ENCODE data around the gene TFB2M. TPM values are rescaled to one million over a fixed set of nuclear protein-coding genes. Genes with fewer than 3 reads are reported as not detected.
"Not testable (repeated sequence)": the region's sequence is repeated elsewhere in the genome, so short reads cannot be mapped to it uniquely, and the experiment has no call there.

Gene TFB2M
- total and polyA plus RNA-seq, 9 donors: 7.1 to 9.8 (median 9.0) TPM

GRCh38 chr1:246564839-246565750 is 966 bp downstream of the TFB2M start:
- Histone ChIP-seq H3K27ac (peak overlapping the region; percentile 50 to 60), H3K4me1 (ENCODE audit: insufficient read depth) (peaks cover 7% of the 10 kb centered on the region), H3K36me3 (no peaks in the 10 kb centered on the region), H3K27me3 (no peaks in the 10 kb centered on the region), H3K9me3 (no peaks in the 10 kb centered on the region), H3K4me3 (peak overlapping the region; percentile 63)
- 15 to 29% (median 19%) methylated on average over 33 of the region's 33 CpGs for WGBS, 3 donors
- TF ChIP-seq, protein P1, sequence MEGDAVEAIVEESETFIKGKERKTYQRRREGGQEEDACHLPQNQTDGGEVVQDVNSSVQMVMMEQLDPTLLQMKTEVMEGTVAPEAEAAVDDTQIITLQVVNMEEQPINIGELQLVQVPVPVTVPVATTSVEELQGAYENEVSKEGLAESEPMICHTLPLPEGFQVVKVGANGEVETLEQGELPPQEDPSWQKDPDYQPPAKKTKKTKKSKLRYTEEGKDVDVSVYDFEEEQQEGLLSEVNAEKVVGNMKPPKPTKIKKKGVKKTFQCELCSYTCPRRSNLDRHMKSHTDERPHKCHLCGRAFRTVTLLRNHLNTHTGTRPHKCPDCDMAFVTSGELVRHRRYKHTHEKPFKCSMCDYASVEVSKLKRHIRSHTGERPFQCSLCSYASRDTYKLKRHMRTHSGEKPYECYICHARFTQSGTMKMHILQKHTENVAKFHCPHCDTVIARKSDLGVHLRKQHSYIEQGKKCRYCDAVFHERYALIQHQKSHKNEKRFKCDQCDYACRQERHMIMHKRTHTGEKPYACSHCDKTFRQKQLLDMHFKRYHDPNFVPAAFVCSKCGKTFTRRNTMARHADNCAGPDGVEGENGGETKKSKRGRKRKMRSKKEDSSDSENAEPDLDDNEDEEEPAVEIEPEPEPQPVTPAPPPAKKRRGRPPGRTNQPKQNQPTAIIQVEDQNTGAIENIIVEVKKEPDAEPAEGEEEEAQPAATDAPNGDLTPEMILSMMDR (IDR thresholded peaks at IDR 0.05): no peak
- TF ChIP-seq POLR2A (IDR thresholded peaks at IDR 0.05) (no peak), EP300 (IDR thresholded peaks at IDR 0.05) (no peak)
- DNase-seq: peak in 1 of 5 donors; percentile 41
- intact Hi-C loops (cut with DNase I): loop anchor here in 3 of 4 donors (5.0 to 10.0 kb wide), 3 partner anchors 130 to 1730 kb away; partner anchors contain the start of gene COX20 (in 1 of the 3)

DNA sequence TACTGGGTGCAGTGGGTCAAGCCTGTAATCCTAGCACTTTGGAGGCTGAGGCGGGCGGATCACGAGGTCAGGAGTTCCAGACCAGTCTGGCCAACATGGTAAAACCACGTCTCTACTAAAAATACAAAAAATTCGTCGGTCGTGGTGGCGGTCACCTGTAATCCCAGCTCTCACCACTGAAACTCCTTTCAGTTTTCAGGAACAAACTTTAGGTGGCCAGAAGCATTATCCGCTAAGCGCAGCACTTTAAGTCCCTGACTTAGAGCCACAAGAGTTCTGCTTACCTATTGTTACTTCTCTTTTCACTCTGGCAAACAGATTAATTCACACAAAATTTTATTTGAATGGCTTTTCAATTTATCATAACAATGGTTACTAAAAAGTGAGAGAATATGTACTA is 5.2 kb downstream of the TFB2M start:
- not testable (repeated sequence) for H3K4me1 ChIP-seq (ENCODE audit: insufficient read depth); H3K9me3 ChIP-seq; H3K36me3 ChIP-seq; DNase-seq; H3K27ac ChIP-seq; H3K27me3 ChIP-seq; H3K4me3 ChIP-seq
- WGBS, 3 donors: 85 to 87% (median 87%) methylated on average over 10 of the region's 10 CpGs
- intact Hi-C loops (cut with DNase I): loop anchor here in 2 of 4 donors (10.0 kb wide), 2 partner anchors 134 to 1726 kb away; partner anchors contain the start of gene COX20 (in 1 of the 2)

DNA sequence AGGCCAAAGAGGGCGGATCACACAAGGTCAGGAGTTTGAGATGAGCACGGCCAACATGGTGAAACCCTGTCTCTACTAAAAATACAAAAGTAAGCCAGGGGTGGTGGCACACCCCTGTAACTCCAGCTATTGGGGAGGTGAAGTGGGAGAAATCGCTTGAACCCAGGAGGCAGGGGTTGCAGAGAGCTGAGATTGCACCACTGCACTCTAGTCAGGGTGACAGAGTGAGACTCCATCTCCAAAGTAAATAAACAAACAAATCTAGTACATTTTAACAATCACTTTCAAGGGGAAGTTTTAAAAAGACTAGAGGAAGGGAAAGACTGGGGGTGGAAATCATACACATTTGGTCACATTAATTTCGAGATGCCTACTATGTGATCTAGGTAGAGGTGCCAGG is 6.8 kb downstream of the TFB2M start:
- 95% methylated on average over 4 of the region's 4 CpGs for WGBS, 3 donors

DNA sequence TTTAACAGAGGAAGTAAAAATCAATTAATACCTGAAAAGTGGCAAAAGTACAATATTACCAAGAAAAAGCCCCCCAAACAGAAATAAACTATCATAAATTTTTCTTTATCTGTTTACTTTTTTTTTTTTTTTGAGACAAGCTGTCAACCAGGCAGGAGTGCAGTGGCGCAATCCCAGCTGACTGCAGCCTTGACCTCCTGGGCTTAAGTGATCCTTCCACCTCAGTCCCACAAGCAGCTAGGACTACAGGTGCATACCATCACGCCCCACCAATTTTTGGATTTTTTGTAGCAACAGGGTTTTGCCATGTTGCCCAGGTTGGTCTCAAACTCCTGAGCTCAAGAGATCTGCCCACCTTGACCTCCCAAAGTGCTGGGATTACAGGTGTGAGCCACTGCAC is 8.0 kb downstream of the TFB2M start:
- TF ChIP-seq, protein P1 (IDR thresholded peaks at IDR 0.05): no peak
- no peak for TF ChIP-seq POLR2A (IDR thresholded peaks at IDR 0.05)
- no peak for TF ChIP-seq EP300 (IDR thresholded peaks at IDR 0.05)
- no peak for DNase-seq
- Histone ChIP-seq H3K9me3 (no peaks in the 10 kb centered on the region), H3K4me3 (no peak overlapping the region), H3K36me3 (no peaks in the 10 kb centered on the region), H3K27me3 (no peaks in the 10 kb centered on the region), H3K27ac (no peak overlapping the region), H3K4me1 (ENCODE audit: insufficient read depth) (no peaks in the 10 kb centered on the region)
- WGBS, 3 donors: 93 to 95% (median 94%) methylated on average over 2 of the region's 2 CpGs
- intact Hi-C loops (cut with DNase I): no loop called here

More for the DNA sequence above, 6.8 kb downstream of the TFB2M start:
- Histone ChIP-seq H3K27ac (no peak overlapping the region), H3K9me3 (no peaks in the 10 kb centered on the region), H3K36me3 (no peaks in the 10 kb centered on the region), H3K27me3 (no peaks in the 10 kb centered on the region), H3K4me1 (ENCODE audit: insufficient read depth) (no peaks in the 10 kb centered on the region), H3K4me3 (no peak overlapping the region)
- intact Hi-C loops (cut with DNase I): no loop called here
- no peak for DNase-seq
- TF ChIP-seq, protein P1 (IDR thresholded peaks at IDR 0.05): no peak
- no peak for TF ChIP-seq POLR2A (IDR thresholded peaks at IDR 0.05)

DNA sequence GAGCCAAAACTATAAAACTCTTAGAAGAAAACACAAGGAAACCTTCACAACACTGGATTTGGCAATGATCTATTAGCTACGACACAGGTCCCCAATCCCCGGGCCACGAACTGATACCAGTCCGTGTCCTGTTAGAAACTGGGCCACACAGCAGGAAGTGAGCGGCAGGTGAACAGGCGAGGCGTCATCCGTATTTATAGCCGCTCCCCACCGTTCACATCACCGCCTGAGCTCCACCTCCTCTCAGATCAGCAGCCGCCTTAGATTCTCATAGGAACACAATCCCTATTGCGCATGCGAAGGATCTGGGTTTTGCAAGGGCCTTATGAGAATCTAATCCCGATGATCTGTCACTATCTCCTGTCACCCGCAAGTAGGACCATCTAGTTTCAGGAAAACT is 11.9 kb downstream of the TFB2M start:
- Histone ChIP-seq H3K27me3 (no peaks in the 10 kb centered on the region), H3K27ac (no peak overlapping the region), H3K4me3 (no peak overlapping the region), H3K36me3 (no peaks in the 10 kb centered on the region), H3K9me3 (no peaks in the 10 kb centered on the region), H3K4me1 (ENCODE audit: insufficient read depth) (no peaks in the 10 kb centered on the region)
- no peak for DNase-seq
- intact Hi-C loops (cut with DNase I): no loop called here
- 96 to 97% (median 96%) methylated on average over 16 of the region's 16 CpGs for WGBS, 3 donors
- TF ChIP-seq POLR2A (IDR thresholded peaks at IDR 0.05): no peak
- TF ChIP-seq, protein P1 (IDR thresholded peaks at IDR 0.05): no peak
- no peak for TF ChIP-seq EP300 (IDR thresholded peaks at IDR 0.05)
